GM12878 (cell line): ENCODE data around the gene CABYR. TPM values are rescaled to one million over a fixed set of nuclear protein-coding genes. Genes with fewer than 3 reads are reported as not detected.

Source experiments
- CUX1 ChIP-seq: IDR thresholded peaks from 2 replicates; pipeline ENCODE4 v1.6.1; 2012; ENCODE audit warnings: improper control_type of control experiment, low read depth, low read length; ENCODE audit not compliant: insufficient replicate concordance
- IRF5 ChIP-seq: fragments of 450-650 bp; IDR thresholded peaks from 2 replicates; pipeline ENCODE4 v1.6.1; 2017; ENCODE audit warnings: borderline replicate concordance
- NBN ChIP-seq: fragments of 450-650 bp; IDR thresholded peaks from 2 replicates; pipeline ENCODE4 v1.6.1; 2016
- PAX5 ChIP-seq: IDR thresholded peaks from 2 replicates; pipeline ENCODE4 v1.6.1; 2011; ENCODE audit warnings: low read depth, low read length, borderline replicate concordance
- RELB ChIP-seq: fragments of 450-650 bp; IDR thresholded peaks from 2 replicates; pipeline ENCODE4 v1.6.1; 2017; ENCODE audit warnings: low read depth, mild to moderate bottlenecking, moderate library complexity
- USF1 ChIP-seq: IDR thresholded peaks from 2 replicates; pipeline ENCODE4 v1.6.1; 2011; ENCODE audit warnings: borderline replicate concordance, low read depth, mild to moderate bottlenecking, moderate library complexity, mixed read lengths, low read length; ENCODE audit not compliant: insufficient read depth; ENCODE audit errors: extremely low read length
- ZBED1 ChIP-seq: IDR thresholded peaks from 2 replicates; pipeline ENCODE4 v1.6.1; 2016; ENCODE audit warnings: borderline replicate concordance
- ZBTB11 ChIP-seq: fragments of 450-650 bp; formaldehyde crosslinking; IDR thresholded peaks from 2 replicates; pipeline ENCODE4 v1.5.0; 2022; ENCODE audit warnings: mild to moderate bottlenecking, missing genetic modification characterization
- ZNF384 ChIP-seq: IDR thresholded peaks from 2 replicates; pipeline ENCODE4 v1.6.1; 2012; ENCODE audit warnings: low read depth, mild to moderate bottlenecking, low read length, improper control_type of control experiment, borderline replicate concordance
- polyA plus RNA-seq, 11 experiments: library from polyadenylated mRNA; depleted of rRNA in 4 of 11; unstranded in 6 of 11; stranded (reverse) in 5 of 11; fragments of >200 nt; fragmentation: Nextera tagmentation in 4 of 11; fragmentation: Illumina TruSeq in 1 of 11; extraction: Ambion mirVana in 4 of 11; extraction: Trizol in 1 of 11; gene quantifications; 1 replicate in 1 of 11; 2 replicates in 10 of 11; pipeline versions ENCODE4 v1.2.1 to v1.2.3, GENCODE V29; 2011 to 2016; ENCODE audit warnings: inconsistent platforms in 2 of 11, missing spikeins in 2 of 11, low read depth in 1 of 11
- total RNA-seq, 4 experiments: library from RNA; depleted of rRNA in 3 of 4; stranded (reverse); fragments of >200 nt in 3 of 4; fragmentation: Illumina TruSeq in 1 of 4; extraction: Trizol in 1 of 4; gene quantifications; 2 replicates each; pipeline versions ENCODE4 v1.2.1 to v1.2.3, GENCODE V29; 2013 to 2021

Gene CABYR
- total and polyA plus RNA-seq, 10 of the 15 experiments (the other 5 are each of a cell fraction or from before 2014, with no cell fraction given), result 0.29 to 2.8 (median 1.7) TPM

- TF ChIP-seq USF1 (no peak), PAX5 (no peak), ZBTB11 (CRISPR knock-in tag) (no peak), IRF5 (no peak), NBN (no peak), ZNF384 (no peak), ZBED1 (no peak), CUX1 (no peak), RELB (no peak)
- TF ChIP-seq, all 136 proteins: peak for 0
Observed at GRCh38 chr18:24120676-24121075, 18.2 kb upstream of the CABYR start (continued).
